ENCODE measurements around the gene RCOR1. TPM values are rescaled to one million over a fixed set of nuclear protein-coding genes. Genes with fewer than 3 reads are reported as not detected.

The RCOR1 gene
- total RNA-seq, 1 donor from 2014 or later: 25.2 TPM

- Mint-ChIP-seq H3K4me1 (ENCODE audit: low read depth) (peaks cover 36% of the 10 kb centered on the region), H3K27me3 (ENCODE audit: low read depth) (no peaks in the 10 kb centered on the region), H3K4me3 (ENCODE audit: unreplicated experiment) (no peak overlapping the region), H3K27ac (ENCODE audit: unreplicated experiment) (no peak overlapping the region), H3K36me3 (ENCODE audit: low read depth) (peaks cover 10% of the 10 kb centered on the region), H3K9me3 (ENCODE audit: low read depth) (peaks cover 8% of the 10 kb centered on the region)
- no peak for TF ChIP-seq CTCF (IDR thresholded peaks at IDR 0.05)
- no peak for DNase-seq (ENCODE audit: low spot score)
Measured at GRCh38 chr14:102699416-102700110, 107.1 kb downstream of the RCOR1 start.

- no peak overlapping the region for H3K27ac Mint-ChIP-seq (ENCODE audit: unreplicated experiment)
- no peak for DNase-seq (ENCODE audit: low spot score)
- TF ChIP-seq CTCF (IDR thresholded peaks at IDR 0.05): no peak
Measured at GRCh38 chr14:102708494-102708893, 116.0 kb downstream of the RCOR1 start.

GRCh38 chr14:102711207-102711606, 118.8 kb downstream of the RCOR1 start:
- H3K4me3 Mint-ChIP-seq (ENCODE audit: unreplicated experiment): no peak overlapping the region
- no peak for DNase-seq (ENCODE audit: low spot score)
- no peaks in the 10 kb centered on the region for H3K27me3 Mint-ChIP-seq (ENCODE audit: low read depth)
- H3K9me3 Mint-ChIP-seq (ENCODE audit: low read depth): peaks cover under 1% of the 10 kb centered on the region
- H3K4me1 Mint-ChIP-seq (ENCODE audit: low read depth): peaks cover 22% of the 10 kb centered on the region
- H3K36me3 Mint-ChIP-seq (ENCODE audit: low read depth): peaks cover 11% of the 10 kb centered on the region
- H3K27ac Mint-ChIP-seq (ENCODE audit: unreplicated experiment): no peak overlapping the region
- TF ChIP-seq CTCF (IDR thresholded peaks at IDR 0.05): peak; percentile 19

More at GRCh38 chr14:102708494-102708893, 116.0 kb downstream of the RCOR1 start:
- H3K27me3 Mint-ChIP-seq (ENCODE audit: low read depth): no peaks in the 10 kb centered on the region
- peaks cover 9% of the 10 kb centered on the region for H3K4me1 Mint-ChIP-seq (ENCODE audit: low read depth)
- peaks cover 10% of the 10 kb centered on the region for H3K36me3 Mint-ChIP-seq (ENCODE audit: low read depth)
- no peak overlapping the region for H3K4me3 Mint-ChIP-seq (ENCODE audit: unreplicated experiment)
- H3K9me3 Mint-ChIP-seq (ENCODE audit: low read depth): peaks cover 3% of the 10 kb centered on the region

- Mint-ChIP-seq H3K27ac (ENCODE audit: unreplicated experiment) (peak overlapping the region; percentile 58), H3K36me3 (ENCODE audit: low read depth) (peaks cover 13% of the 10 kb centered on the region), H3K4me3 (ENCODE audit: unreplicated experiment) (no peak overlapping the region), H3K9me3 (ENCODE audit: low read depth) (no peaks in the 10 kb centered on the region), H3K4me1 (ENCODE audit: low read depth) (peaks cover 22% of the 10 kb centered on the region), H3K27me3 (ENCODE audit: low read depth) (no peaks in the 10 kb centered on the region)
- DNase-seq (ENCODE audit: low spot score): no peak
- no peak for TF ChIP-seq CTCF (IDR thresholded peaks at IDR 0.05)
Measured at GRCh38 chr14:102711946-102712345, 119.5 kb downstream of the RCOR1 start.

GRCh38 chr14:102717276-102717675, 124.8 kb downstream of the RCOR1 start:
- Mint-ChIP-seq H3K36me3 (ENCODE audit: low read depth) (peaks cover 18% of the 10 kb centered on the region), H3K4me1 (ENCODE audit: low read depth) (peaks cover 19% of the 10 kb centered on the region), H3K4me3 (ENCODE audit: unreplicated experiment) (no peak overlapping the region), H3K27me3 (ENCODE audit: low read depth) (no peaks in the 10 kb centered on the region), H3K27ac (ENCODE audit: unreplicated experiment) (no peak overlapping the region), H3K9me3 (ENCODE audit: low read depth) (no peaks in the 10 kb centered on the region)
- TF ChIP-seq CTCF (IDR thresholded peaks at IDR 0.05): no peak
- no peak for DNase-seq (ENCODE audit: low spot score)
